GM21390 (cell line): ENCODE measurements around the gene PITPNM1.

Source experiments
- ATAC-seq: cut with Tn5 transposase; IDR thresholded peaks from one replicate; pipeline ENCODE4 v1.9.1; 2021; ENCODE audit not compliant: unreplicated experiment

The PITPNM1 gene

DNA sequence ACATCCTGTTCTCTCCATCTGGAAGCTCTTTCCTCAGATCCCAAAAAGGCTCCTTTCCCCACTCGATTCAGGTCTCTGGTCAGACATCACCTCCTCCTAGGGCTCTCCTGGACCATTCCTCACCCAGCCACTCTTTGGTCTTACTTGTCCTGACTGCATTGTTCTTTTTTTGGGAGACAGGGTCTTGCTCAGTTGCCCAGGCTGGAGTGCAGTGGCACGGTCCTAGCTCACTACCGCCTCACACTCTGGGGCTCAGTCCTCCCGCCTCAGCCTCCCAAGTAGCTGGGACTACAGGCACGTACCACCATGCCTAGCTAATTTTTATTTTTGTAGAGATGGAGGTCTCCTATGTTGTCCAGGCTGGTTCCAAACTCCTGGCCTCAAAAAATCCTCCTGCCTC is 59.6 kb downstream of the PITPNM1 start:
- no peak for ATAC-seq

- no peak for ATAC-seq
Measured at GRCh38 chr11:67442504-67443404, 62.4 kb downstream of the PITPNM1 start.
